ENCODE data around the gene GIGYF2. TPM values are rescaled to one million over a fixed set of nuclear protein-coding genes. Genes with fewer than 3 reads are reported as not detected.

The GIGYF2 gene
- total RNA-seq, 1 experiment from 2014 or later: 60.6 TPM

DNA sequence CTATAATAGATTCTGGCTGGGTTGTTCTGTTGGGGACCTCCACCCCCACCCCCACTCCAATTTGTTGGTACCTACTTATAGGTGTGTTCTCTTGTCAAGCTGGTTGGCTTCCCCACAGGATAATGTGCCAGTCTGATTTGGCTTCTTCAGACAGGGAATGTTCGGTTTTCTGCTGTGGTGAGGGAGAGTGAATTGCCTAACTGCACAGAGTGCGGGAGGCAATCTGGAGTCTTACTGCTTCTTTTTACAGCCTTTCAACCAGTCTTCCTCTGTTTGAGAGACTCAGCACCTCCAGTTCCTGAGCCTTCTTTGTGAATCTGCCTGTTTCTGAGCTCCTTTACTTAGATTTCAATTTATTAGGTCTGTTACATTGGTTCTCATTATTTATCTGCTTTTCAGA lies 145.6 kb downstream of the GIGYF2 start (continued):
- TF ChIP-seq EZH2phosphoT487 (IDR thresholded peaks at IDR 0.05; ENCODE audit: borderline replicate concordance): no peak
- TF ChIP-seq, protein P1, sequence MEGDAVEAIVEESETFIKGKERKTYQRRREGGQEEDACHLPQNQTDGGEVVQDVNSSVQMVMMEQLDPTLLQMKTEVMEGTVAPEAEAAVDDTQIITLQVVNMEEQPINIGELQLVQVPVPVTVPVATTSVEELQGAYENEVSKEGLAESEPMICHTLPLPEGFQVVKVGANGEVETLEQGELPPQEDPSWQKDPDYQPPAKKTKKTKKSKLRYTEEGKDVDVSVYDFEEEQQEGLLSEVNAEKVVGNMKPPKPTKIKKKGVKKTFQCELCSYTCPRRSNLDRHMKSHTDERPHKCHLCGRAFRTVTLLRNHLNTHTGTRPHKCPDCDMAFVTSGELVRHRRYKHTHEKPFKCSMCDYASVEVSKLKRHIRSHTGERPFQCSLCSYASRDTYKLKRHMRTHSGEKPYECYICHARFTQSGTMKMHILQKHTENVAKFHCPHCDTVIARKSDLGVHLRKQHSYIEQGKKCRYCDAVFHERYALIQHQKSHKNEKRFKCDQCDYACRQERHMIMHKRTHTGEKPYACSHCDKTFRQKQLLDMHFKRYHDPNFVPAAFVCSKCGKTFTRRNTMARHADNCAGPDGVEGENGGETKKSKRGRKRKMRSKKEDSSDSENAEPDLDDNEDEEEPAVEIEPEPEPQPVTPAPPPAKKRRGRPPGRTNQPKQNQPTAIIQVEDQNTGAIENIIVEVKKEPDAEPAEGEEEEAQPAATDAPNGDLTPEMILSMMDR (IDR thresholded peaks at IDR 0.05 in 2 of 3, conservative IDR thresholded peaks at IDR 0.05 in 1 of 3; ENCODE audit: borderline replicate concordance in 1 of 3, insufficient read depth in 1 of 3, low read depth in 2 of 3, low read length in 2 of 3): no peak

- ChIA-PET CTCF (interaction anchor here (1.2 to 1.4 kb wide), 2 partner anchors 9 to 210 kb away, joined by 3 to 5 read pairs; no protein-coding TSS in a partner anchor), POLR2A (no interaction called here), RAD21 (ENCODE audit: low non-redundant PET in 1 of 2, low total read pairs in 2 of 2, uncharacterized antibody in 2 of 2, unreplicated experiment in 2 of 2) (no interaction called here)
- no peak for ATAC-seq
- Histone ChIP-seq H3K27me3 (ENCODE audit: insufficient read depth, low read length) (no peaks in the 10 kb centered on the region), H2AFZ (ENCODE audit: low read depth, low read length, poor library complexity, severe bottlenecking) (no peak overlapping the region), H3K27ac (ENCODE audit: low read depth, low read length) (no peak overlapping the region), H4K20me1 (ENCODE audit: insufficient read depth) (no peaks in the 10 kb centered on the region; the same call in 1 of the 2 replicates), H3K4me2 (ENCODE audit: low read length) (no peak overlapping the region), H3K36me3 (ENCODE audit: control insufficient read depth in 1 of 2, insufficient read depth in 2 of 2, low read length in 2 of 2) (peaks cover 37 to 40% of the 10 kb centered on the region in 2 experiments), H3K9ac (ENCODE audit: low read length) (no peak overlapping the region), H3K4me3 (replicated peaks in 1 of 2; ENCODE audit: low read depth in 1 of 2, low read length in 2 of 2) (no peak overlapping the region), H3K9me3 (ENCODE audit: control insufficient read depth in 1 of 2, insufficient read depth in 1 of 2, low read depth in 1 of 2, low read length in 2 of 2) (no peaks in the 10 kb centered on the region), H3K9me2 (ENCODE audit: insufficient read depth) (no peaks in the 10 kb centered on the region), H3K79me2 (ENCODE audit: insufficient read depth, low read length) (0 out of 2 replicates have a peak, but pooled peaks cover 10% of the 10 kb centered on the region), H3K4me1 (ENCODE audit: control insufficient read depth in 1 of 2, insufficient read depth in 2 of 2, low read length in 2 of 2) (peaks cover 1 to 10% of the 10 kb centered on the region in 2 experiments; a peak in 3 of 4 replicates)
- no peak for DNase-seq (ENCODE audit: low read depth, low spot score)
- no TSS peak for BruUV-seq (replicated peaks)
- intact Hi-C loops (cut with micrococcal nuclease): no loop called here
- TF ChIP-seq YY1 (IDR thresholded peaks at IDR 0.05; ENCODE audit: extremely low read depth, insufficient replicate concordance, low read depth, low read length): no peak
- TF ChIP-seq, protein P1 (IDR thresholded peaks at IDR 0.05 in 2 of 3, conservative IDR thresholded peaks at IDR 0.05 in 1 of 3; ENCODE audit: borderline replicate concordance in 1 of 3, insufficient read depth in 1 of 3, low read depth in 2 of 3, low read length in 2 of 3): peak; percentile 4 to 29 (median 19); a peak in 2 of 6 replicates
- no peak for TF ChIP-seq CEBPB (IDR thresholded peaks at IDR 0.05; ENCODE audit: low read depth)
- TF ChIP-seq RAD21 (IDR thresholded peaks at IDR 0.05; ENCODE audit: low read depth): peak; percentile 16; the same call in 1 of the 2 replicates
These were observed 146.7 kb downstream of the GIGYF2 start for GRCh38 chr2:232843834-232844233.

Measured in HCT116 (cell line).